ENCODE data around the gene MYO1A. TPM values are rescaled to one million over a fixed set of nuclear protein-coding genes. Genes with fewer than 3 reads are reported as not detected.

Gene MYO1A
- total and polyA plus RNA-seq, 4 donors: 0.03 to 0.28 (median 0.08) TPM; not detected in 1

GRCh38 chr12:57072661-57073060 lies 22.7 kb upstream of the MYO1A start:
- 88% methylated on average over 2 of the region's 2 CpGs for WGBS
- H3K27ac ChIP-seq (ENCODE audit: low read depth in 1 of 2, low read length in 2 of 2): no peak overlapping the region
- no peak overlapping the region for H3K9ac ChIP-seq (ENCODE audit: low read depth in 1 of 2, low read length in 2 of 2)
- no peaks in the 10 kb centered on the region for H3K9me3 ChIP-seq (ENCODE audit: control insufficient read depth in 4 of 4, low read length in 3 of 4)
- no peaks in the 10 kb centered on the region for H3K27me3 ChIP-seq (ENCODE audit: control insufficient read depth in 4 of 4, insufficient read depth in 4 of 4, low read length in 3 of 4)
- TF ChIP-seq SP1 (IDR thresholded peaks at IDR 0.05): no peak
- TF ChIP-seq TAF1 (conservative IDR thresholded peaks at IDR 0.05): no peak
- TF ChIP-seq HNF4G (IDR thresholded peaks at IDR 0.05): no peak
- no peak for TF ChIP-seq GABPA (IDR thresholded peaks at IDR 0.05 in 1 of 2, conservative IDR thresholded peaks at IDR 0.05 in 1 of 2)
- no peak for TF ChIP-seq NR2F2 (IDR thresholded peaks at IDR 0.05)
- no peak for TF ChIP-seq JUND (IDR thresholded peaks at IDR 0.05)
- no peak for TF ChIP-seq FOXA2 (IDR thresholded peaks at IDR 0.05)
- no peak for TF ChIP-seq FOXA1 (IDR thresholded peaks at IDR 0.05)
- no peak for TF ChIP-seq YY1 (IDR thresholded peaks at IDR 0.05)
- no peak for TF ChIP-seq HNF4A (conservative IDR thresholded peaks at IDR 0.05)
- no peak for TF ChIP-seq CTCF (IDR thresholded peaks at IDR 0.05; ENCODE audit: low read depth, low read length, missing input control)
- no peak for TF ChIP-seq ZBTB33 (IDR thresholded peaks at IDR 0.05)
- no peak for TF ChIP-seq ATF3 (IDR thresholded peaks at IDR 0.05)
- TF ChIP-seq RXRA (IDR thresholded peaks at IDR 0.05): no peak
- no peak for TF ChIP-seq REST (IDR thresholded peaks at IDR 0.05)
- no peak for TF ChIP-seq RAD21 (IDR thresholded peaks at IDR 0.05)
- no peak for TF ChIP-seq MAX (IDR thresholded peaks at IDR 0.05)
- no peak for TF ChIP-seq EGR1 (IDR thresholded peaks at IDR 0.05; ENCODE audit: low read depth in 2 of 2)
- peaks cover 3 to 7% (median 5%) of the 10 kb centered on the region in 4 donors for H3K4me1 ChIP-seq (ENCODE audit: control insufficient read depth in 4 of 4, insufficient read depth in 4 of 4, low read length in 3 of 4)
- DNase-seq (ENCODE audit: low spot score): no peak
- H3K36me3 ChIP-seq (ENCODE audit: control insufficient read depth in 4 of 4, insufficient read depth in 3 of 4, low read depth in 1 of 4, low read length in 3 of 4): peaks cover 0 to 2% (median 2%) of the 10 kb centered on the region in 4 donors
- H3K4me3 ChIP-seq (ENCODE audit: low read depth in 1 of 3, low read length in 3 of 3): no peak overlapping the region
